Stimulated activated CD4-positive, alpha-beta T cell treated with anti-CD3 and anti-CD28 coated beads, Interleukin-4, amount 100 ng/mL, for 1 hour (primary cell): ENCODE results near the gene KIRREL2.
A peak's percentile ranks its signal among the peaks of the same experiment; 100 is the strongest.
"Not testable (repeated sequence)": the region's sequence is repeated elsewhere in the genome, so short reads cannot be mapped to it uniquely, and the experiment has no call there.

Source experiments
- DNase-seq: peaks from one replicate; pipeline ENCODE4 v3.0.0-alpha.2; 2020

KIRREL2 gene

DNA sequence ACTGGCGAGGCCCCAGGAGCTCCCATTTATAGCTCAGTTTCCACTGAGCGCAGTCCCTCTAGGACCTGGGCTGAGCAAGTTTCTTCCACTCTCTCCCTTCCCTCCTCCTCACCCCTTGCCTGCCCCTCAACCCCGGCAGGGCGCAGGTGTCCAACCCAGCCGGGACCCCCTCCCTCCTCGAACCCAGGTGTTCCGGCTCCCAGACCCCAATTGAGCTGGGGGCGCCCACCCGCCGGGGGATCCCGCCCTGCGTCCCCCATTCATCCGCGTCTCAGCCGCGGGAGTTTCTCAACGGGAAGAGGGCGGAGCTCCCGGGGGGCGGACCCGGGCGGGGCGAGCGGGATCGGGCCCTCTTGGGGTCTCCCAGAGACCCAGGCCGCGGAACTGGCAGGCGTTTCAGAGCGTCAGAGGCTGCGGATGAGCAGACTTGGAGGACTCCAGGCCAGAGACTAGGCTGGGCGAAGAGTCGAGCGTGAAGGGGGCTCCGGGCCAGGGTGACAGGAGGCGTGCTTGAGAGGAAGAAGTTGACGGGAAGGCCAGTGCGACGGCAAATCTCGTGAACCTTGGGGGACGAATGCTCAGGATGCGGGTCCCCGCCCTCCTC, at the start of gene KIRREL2:
Gene KIRREL2, plus strand, starts transcription at position 366 of the 604 bp plus-strand sequence. Its CDS starts 209 bp downstream, at position 575.
- DNase-seq: peak; percentile 42

DNA sequence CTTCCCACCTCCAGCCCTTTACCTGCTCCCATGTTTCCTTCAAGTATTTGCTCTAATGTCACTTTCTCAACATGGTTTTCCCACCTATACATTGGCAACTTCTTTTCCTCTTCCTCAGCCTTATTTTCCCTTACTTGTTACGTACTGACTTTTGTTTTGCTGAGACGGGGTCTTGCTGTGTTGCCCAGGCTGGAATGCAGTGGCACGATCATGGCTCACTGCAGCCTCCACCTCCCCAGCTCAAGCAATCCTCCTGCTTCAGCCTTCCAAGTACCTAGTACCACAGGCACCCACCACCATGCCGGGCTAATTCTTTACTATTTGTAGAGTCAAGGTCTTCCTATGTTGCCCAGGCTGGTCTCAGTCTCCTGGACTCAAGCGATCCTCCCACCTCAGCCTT, 49.1 kb upstream of the KIRREL2 start:
- no peak for DNase-seq

DNA sequence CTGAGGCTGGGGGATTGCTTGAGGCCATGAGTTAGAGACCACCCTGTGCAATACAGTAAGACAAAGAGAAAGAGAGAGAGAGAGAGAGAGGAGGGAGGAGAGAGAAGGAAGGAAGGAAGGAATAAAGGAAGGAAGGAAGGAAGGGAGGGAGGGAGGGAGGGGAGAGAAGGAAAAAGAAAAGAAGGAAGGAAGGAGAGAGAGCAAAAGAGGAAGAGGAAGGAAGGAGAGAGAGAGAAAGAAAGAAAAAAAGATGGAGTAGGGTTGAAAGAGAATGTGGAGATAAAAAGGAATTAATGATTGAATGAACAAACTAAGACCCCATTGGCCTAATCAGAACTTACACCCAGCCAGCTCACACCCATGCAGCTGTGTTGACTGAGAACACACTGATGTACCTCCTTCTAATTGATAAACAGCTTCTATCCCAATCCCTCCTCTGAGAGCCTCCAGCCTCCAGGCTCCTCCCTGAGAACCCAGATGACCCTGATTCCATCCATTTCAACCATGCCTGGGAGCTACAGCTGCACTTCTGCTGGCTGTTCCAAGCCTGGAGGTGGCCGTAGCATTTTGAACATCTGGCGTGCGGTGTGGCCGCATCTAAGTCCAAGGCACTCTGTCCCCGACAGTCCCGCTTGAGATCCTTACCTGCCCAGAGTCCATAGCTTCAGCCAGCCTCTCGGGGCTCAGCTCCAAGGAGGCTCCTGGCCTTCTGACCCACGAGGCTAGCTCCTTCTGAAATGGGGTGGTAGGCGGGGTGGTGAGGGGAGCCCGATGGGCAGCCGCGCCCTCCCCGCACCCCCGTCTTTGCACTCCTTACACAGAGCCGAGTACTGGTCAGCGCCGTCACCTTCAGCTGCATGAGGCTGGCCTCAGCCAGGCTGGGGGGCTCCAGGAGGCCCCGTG, 45.1 kb upstream of the KIRREL2 start:
- DNase-seq: no peak

DNA sequence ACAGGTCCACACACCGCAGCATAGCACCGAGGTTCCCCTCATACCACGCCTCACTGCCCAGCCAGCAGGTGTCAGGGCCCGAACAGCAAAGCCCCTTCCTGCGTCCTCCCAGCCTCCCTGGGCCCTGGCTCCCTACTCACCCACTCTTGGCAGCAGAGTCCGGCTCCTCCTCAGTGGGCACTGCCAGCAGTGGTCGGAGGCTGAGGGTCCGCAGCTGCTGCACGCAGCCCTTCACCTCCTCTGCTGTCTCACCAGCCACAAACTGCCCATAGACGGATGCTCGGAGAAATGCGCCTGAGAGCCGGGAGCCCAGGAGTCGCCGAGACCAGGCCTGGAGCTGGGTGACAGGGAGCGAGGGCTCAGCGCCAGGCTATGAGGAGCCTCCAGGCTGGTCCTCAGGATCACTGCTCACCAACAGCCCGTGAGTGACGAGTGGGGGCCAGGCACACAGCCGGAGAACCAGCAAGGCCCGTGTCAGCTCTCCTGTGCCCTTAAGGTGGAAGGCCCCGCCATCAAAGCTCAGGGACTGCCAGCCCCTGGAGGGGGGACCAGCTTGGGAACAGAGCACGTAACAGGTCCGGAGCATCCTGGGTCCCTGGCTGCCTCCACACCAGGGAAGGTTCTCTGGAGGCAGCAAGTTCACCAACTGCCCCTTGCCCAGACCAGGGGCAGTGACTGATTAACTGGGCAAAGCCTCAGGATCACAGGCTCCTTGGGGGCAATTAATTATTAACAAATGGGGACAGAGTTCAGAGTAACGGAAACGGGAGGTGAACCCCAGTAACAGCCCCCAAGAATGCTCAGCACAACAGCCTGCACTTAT, 44.3 kb upstream of the KIRREL2 start, which contains the start of gene PRODH2:
Gene PRODH2, minus strand, starts transcription at position 626 of the 823 bp plus-strand sequence. Its CDS starts 40 bp downstream, at position 586.
- no peak for DNase-seq

DNA sequence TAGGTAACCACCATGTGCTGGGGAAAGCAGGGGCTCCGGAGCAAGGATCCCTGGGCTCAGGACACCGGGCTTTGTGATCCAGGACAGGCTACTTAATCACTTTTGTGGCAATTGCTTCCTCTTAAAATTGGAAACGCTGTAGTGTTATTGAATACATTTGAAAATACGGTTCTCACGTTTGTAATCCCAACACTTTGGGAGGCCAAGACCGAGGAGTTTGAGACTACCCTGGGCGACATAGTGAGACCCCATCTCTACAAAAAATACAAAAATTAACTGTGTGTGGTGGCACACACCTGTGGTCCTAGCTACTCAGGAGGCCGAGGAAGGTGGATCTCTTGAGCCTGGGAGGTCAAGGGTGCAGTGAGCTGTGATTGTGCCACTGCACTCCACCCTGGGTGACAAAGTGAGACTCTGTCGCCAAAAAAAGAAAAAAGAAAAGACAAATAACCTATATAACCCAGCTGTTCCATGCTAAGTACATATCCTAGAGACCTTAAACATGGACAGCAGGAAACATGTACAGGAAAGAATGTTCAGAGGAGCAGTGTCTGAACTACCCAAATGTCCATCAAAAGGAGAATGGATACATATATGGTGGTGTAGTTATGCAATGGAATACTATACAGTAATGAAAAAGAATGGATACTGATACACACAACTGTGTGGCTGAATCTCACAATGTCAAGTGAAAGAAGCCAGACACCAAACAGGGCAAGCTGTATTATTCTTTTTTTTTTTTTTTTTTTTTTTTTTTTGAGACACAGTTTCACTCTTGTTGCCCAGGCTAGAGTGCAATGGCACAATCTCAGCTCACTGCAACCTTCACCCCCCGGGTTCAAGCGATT, 43.4 kb upstream of the KIRREL2 start:
- no peak for DNase-seq

DNA sequence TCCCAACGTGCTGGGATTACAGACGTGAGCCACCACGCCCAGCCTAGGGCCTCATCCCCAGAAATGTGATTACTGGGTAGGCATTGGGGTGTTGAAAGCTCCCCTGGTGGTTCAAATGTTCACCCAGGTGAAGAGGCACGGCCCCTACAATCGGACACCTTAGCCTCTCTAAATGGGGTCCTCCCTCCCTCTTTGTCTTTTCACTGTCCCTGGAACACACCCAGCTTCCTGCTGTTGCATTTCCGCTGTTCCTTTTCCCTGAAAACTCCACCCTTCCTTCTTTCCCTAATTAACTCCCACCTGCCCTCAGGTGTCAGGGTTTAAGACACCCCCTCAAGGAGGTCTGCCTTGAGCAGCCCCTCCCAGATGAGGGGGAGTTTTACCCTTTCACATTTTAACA, 40.4 kb upstream of the KIRREL2 start:
- DNase-seq: no peak

DNA sequence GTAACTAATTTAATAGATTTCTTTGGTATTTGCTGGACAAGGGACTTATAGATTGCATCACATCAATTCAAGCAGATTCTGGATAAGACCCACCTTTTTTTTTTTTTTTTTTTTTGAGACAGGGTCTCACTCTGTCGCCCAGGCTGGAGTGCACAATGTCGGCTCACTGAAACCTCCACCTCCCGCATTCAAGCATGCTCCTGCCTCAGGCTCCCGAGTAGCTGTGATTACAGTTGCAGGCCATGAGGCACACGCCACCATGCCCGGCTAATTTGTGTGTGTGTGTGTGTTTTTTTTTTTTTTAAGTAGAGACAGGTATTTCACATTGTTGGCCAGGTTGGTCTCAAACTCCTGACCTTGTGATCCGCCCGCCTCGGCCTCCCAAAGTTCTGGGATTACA, 39.9 kb upstream of the KIRREL2 start:
- DNase-seq: no peak

DNA sequence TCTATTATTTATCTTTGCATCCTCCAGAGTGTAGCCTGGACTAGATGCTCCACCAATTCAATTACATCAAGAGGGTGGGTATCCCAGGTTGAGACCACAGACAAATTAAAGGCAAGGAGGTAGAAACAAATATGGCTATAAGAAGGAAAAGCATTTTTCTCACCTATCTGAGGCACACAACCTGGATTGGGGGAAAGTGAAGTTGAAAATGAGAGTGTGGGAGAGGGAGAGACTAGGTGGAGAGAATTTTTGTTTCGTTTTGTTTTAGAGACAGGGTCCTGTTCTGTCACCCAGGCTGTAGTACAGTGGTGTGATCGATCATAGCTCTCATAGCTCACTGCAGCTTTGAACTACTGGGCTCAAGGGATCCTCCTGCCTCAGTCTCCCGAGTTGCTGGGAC, 38.3 kb upstream of the KIRREL2 start:
- no peak for DNase-seq

DNA sequence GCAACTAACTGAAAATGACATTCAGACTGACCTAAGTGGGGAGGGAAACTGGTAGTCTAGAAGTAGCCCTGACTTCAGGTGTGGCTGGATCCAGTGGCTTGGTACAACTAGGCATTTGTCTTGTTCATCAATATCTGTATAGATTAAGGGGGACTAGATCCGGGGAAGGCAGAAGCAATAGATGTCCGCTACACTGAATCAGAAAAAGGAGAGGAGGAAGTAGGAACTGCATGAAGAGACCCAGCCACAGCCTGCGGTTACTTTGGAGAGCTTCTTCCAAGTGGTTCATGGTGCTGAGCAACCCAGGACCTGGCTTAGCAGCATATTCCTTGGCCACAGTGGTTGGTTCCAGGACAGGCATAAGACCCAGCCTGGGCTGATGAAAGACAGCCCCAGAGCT, 34.1 kb upstream of the KIRREL2 start:
- DNase-seq: no peak

DNA sequence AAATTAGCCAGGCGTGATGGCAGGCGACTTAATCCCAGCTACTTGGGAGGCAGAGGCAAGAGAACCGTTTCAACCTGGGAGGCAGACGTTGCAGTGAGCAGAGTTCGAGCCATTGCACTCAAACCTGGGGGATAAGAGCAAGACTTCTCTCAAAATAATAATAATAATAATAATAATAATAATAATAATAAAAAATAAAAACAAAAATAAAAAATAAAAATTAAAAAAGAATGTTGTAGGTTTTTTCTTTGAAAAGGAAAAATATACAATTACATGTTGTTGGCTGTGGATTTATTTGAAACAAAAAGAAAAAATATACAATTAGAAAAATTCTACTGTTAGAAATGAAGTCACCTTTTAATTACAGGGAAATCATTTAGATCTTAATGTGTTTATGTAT, 32.6 kb upstream of the KIRREL2 start:
- DNase-seq: no peak

DNA sequence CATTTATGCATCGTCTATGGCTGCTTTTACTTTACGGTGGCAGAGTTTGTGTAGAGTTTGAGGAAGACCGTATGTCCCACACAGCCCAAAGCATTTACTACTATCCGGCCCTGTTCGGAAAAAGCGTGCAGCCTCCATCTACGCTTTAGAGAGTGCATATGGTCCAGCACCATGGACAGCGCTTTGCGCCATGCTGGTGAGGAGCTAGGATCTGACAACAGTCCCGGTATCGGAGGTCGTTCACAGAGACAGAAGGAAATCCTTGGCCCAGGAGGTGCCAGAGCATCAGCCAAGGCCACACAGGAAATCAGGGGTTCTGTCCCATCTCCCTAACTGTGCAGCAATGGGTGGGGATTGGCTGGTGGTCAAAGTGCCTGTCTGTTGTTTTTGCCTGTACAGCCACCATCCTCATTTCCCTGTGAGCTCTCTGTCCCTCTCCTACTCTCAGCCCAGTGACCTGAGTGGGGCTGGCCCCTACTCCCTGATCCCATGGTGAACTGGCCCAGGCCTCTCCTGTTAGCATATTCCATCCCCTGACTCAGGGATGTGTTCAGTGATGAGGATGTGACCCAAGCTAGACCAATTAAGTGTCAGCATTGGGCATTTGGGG, 27.9 kb upstream of the KIRREL2 start:
- DNase-seq: peak; percentile 57

DNA sequence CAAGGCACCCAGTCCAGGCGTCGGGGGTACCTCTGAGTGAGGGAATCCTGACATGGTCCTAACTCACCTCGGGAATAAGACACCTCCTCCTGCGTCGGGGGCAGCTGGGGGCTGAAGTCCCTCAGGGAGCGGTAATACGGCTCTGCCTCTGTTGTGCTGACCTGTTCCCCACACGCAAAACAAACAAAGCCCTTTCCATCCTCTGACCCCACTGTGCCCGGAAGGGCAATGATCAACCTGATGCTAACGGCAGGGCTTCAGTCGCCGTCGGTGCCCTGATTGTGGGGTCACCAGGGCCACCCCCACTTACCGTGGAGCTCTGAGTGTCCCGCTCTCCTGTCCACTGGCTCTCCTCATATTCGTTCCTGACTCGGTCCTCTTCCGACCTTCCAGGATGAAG, 25.7 kb upstream of the KIRREL2 start:
- DNase-seq: no peak

DNA sequence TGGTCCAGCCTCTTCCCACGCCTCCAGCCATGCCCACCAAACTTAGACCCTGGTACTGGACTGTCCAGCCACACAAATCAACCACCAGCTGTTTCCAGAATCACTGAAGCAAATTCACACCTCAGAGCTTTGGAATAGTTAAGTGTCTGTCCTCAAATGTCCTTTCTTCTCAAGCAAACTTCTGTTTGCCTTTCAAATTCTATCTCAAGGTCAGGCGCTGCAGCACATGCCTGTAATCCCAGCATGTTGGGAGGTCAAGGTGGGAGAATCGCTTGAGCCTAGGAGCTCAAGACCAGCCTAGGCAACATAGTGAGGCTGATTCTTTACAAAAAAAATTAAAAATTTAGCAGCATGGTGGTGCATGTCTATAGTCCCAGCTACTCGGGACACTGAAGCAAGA, 24.7 kb upstream of the KIRREL2 start:
- DNase-seq: no peak

DNA sequence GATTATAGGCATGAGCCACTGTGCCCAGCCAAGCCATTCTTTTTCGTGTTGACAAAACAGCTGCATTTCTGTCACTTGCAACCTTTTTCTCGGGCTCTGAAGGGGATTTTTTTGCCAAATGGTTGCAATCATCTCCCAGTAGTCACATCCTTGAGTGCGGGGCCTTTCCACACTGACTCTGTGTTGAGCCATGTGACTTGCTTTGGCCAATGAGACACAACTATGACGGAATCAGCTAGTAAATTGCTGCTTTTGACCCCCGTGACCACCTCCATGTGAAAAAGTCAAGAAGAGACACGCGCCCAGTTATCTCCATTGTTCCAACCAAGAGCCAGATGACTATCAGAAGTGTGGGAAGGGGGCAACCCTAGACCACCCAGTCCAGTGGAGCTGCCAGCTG, 22.7 kb upstream of the KIRREL2 start:
- no peak for DNase-seq

DNA sequence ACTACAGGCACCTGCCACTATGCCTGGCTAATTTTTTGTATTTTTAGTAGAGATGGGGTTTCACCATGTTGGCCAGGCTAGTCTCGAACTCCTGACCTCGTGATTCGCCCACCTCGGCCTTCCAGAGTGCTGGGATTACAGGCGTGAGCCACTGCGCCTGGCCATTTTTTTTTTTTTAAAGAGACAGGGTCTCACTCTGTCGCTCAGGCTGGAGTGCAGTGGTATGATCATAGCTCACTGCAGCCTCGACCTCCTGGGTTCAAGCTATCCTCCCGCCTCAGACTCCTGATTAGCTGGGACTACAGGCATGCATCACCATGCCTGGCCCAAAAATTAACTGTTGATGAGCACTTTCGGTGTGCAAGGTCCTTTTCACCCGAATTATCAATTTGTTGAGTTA, 20.6 kb upstream of the KIRREL2 start:
- not testable (repeated sequence) for DNase-seq

DNA sequence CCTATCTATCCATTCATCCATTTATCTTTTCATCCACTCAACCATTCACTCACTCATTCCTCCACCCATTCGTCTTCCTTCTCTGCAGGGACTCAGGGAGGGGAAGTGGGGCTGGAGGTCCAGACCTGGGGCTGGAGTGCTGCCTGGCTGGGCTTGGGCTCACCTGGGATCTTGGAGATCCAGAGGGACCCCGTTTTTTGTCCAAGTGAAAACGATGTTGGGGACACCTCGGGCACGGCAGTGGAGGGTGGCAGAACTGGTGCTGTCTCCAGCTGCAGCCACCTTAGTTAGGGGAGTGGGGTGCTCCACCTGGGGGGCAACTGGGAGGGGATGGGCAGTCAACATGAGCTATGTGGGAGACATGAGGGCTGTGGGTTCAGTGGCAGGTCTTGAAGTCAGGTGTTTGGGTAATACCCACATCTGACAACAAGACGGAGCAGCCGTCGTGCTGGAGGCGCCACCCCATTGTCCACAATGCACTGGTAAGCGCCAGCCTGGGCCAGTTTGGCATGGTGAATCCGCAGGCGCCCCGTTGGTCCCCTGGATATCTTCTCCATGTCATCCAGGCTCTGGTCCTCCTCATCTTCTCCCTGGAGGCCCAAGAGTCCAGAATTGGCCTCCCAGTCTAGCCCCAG, 14.6 kb upstream of the KIRREL2 start:
- DNase-seq: no peak

DNA sequence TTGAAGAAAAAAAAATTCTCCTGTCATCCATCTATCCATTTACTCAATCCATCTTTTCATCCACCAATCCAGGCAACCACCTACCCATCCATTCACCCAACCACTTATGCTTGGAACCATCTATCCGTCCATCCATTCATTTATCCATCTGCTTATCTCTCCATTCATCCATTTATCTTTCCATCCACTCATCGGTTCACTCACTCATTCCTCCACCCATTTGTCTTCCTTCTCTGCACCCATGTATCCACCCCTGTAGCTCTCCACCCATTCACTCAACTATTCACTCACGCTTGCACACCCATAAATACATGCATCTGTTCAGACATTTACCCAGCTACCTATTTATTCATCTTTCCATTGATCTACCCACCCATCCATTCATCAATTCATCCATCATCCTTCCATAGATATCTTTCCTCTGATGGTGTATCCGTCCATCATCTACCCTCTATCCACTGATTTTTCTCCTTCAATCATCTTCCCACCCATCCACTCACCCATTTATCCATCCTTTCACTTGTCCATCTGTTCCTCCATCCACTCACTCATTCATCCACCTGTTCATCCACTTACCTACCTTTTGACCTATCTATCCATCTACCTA, 13.9 kb upstream of the KIRREL2 start:
- DNase-seq: no peak

DNA sequence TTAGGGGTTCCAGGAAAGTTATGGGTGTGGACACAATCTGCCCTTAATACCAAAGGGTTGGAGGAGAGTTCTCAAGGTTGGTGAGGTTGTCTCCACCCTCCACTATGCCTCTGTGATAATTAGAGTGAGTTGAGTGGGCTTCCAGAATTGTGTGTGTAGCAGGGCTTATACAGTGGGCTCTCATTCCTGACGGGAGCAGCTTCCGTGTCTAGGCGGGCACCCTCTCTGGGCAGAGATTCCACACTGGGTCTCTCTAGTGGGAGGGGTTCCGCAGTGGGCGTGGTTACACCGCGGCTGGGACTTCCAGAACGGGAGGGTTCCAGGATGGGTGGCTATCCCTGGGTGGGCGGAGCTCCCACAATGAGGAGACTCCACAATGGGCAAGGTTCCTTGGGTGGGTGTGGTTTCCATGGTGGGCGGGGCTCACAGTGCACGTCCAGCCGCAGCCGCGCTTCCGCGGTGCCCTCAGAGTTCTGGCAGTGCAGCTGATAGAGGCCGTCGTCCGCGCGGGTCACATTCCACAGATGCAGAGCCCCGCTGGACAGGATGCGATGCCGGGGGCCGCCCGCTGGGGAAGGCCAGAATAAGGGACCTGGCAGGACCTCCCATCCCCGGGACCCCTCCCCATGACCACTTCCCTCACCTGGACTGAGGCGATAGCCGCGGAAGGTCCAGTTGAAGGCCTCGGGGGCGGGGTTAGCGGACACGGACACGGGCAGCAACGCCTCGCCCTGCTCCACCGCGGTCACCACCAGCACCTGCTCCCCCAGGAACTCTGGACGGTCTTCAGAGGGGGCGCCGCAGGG, 12.8 kb upstream of the KIRREL2 start:
- no peak for DNase-seq

DNA sequence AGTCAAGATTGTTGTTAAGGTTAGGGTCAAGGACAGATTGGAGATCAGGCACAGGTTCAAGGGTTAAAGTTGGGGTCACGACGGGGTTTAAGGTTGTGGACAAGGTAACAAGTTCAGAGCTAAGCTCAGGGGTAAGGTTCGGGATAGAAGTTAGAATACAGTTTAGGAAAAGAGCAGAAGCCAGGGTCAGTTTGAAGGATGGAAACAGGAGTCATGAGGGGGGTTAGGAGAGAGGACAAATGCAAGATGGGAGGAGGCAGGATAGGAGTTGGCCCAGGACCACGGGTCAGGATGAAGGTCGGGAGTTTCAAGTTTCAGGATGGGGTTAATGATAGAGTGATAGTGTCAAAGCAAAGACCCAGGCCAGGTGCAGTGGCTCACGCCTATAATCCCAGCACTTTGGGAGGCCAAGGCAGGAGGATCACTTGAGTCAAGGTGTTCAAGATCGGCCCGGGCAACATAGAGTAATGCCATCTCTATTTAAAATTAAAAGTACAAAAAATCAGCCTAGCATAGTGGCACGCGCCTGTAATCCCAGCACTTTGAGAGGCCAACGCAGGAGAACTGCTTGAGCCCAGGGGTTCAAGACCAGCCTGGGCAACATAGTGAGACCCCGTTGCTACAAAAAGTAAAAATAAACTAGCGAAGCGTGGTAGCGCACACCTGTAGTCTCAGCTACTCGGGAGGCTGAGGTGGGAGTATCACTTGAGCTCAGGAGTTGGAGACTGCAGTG, 12.1 kb upstream of the KIRREL2 start:
- DNase-seq: no peak
